Panc1 (cell line): ENCODE results near the gene PRKAR2B. TPM values are rescaled to one million over a fixed set of nuclear protein-coding genes. Genes with fewer than 3 reads are reported as not detected.

Experiments
- ATAC-seq: fragments of 200-7000 bp; cut with Tn5 transposase; 2 replicates; pipeline ENCODE4 v1.9.1; 2020; ENCODE audit warnings: mild to moderate bottlenecking, moderate library complexity
- BruUV-seq: library from RNA; stranded (reverse); fragments of 400-500 nt; replicated peaks from 2 replicates; lab custom pipeline; 2021; lab: Mats Ljungman, UMichigan
- CTCF ChIA-PET: fragments of 300-600 bp; sonication (Branson Sonifier 250); formaldehyde crosslinking; loops from one replicate; lab custom pipeline; 2022; ENCODE audit warnings: antibody characterized with exemption; lab: Charles Lee
- POLR2A ChIA-PET: fragments of 300-600 bp; sonication (Branson Sonifier 250); formaldehyde crosslinking; loops from one replicate; lab custom pipeline; 2022; ENCODE audit warnings: antibody characterized with exemption; lab: Charles Lee
- DNase-seq: peaks from one replicate; pipeline ENCODE4 v3.0.0-alpha.2; 2010; ENCODE audit warnings: low read depth, low spot score
- H3K27ac ChIP-seq: 2 replicates; pipeline ENCODE4 v1.5.1; 2011; ENCODE audit warnings: mild to moderate bottlenecking, low read length, inconsistent platforms
- H3K27me3 ChIP-seq: fragments of 200-500 bp; sonication (Bioruptor generic); 2 replicates; pipeline ENCODE4 v1.6.0; 2014; ENCODE audit warnings: low read length, inconsistent platforms; ENCODE audit not compliant: control insufficient read depth, insufficient read depth
- H3K36me3 ChIP-seq: fragments of 200-500 bp; sonication (Bioruptor generic); 2 replicates; pipeline ENCODE4 v1.5.1; 2014; ENCODE audit warnings: inconsistent platforms, mild to moderate bottlenecking, low read length, moderate library complexity; ENCODE audit not compliant: control insufficient read depth, insufficient read depth
- H3K4me1 ChIP-seq: 2 replicates; pipeline ENCODE4 v1.5.1; 2011; ENCODE audit warnings: inconsistent platforms, mild to moderate bottlenecking, low read length, moderate library complexity; ENCODE audit not compliant: control insufficient read depth, insufficient read depth
- H3K4me3 ChIP-seq, 2 experiments: 2 replicates each; pipeline ENCODE4 v1.5.1; 2011 to 2012; ENCODE audit warnings: low read depth in 2 of 2, low read length in 2 of 2, mild to moderate bottlenecking in 2 of 2, inconsistent platforms in 1 of 2, moderate library complexity in 1 of 2
- H3K9me3 ChIP-seq: fragments of 200-500 bp; sonication (Bioruptor generic); 2 replicates; pipeline ENCODE4 v1.5.1; 2014; ENCODE audit warnings: low read depth, mild to moderate bottlenecking, inconsistent platforms, low read length, moderate library complexity; ENCODE audit not compliant: control insufficient read depth, insufficient read depth
- POLR2AphosphoS5 ChIP-seq: IDR thresholded peaks from 2 replicates; pipeline ENCODE4 v1.6.1; 2012; ENCODE audit warnings: mild to moderate bottlenecking, low read depth, low read length, moderate library complexity
- REST ChIP-seq, 2 experiments: IDR thresholded peaks; 2 replicates each; pipeline ENCODE4 v1.6.1; 2011 to 2012; ENCODE audit warnings: low read depth in 2 of 2, control low read depth in 1 of 2, low read length in 1 of 2, mild to moderate bottlenecking in 1 of 2, moderate library complexity in 1 of 2; ENCODE audit not compliant: insufficient read depth in 1 of 2
- SIN3A ChIP-seq: IDR thresholded peaks from 2 replicates; pipeline ENCODE4 v1.6.1; 2012; ENCODE audit warnings: low read depth, mild to moderate bottlenecking, low read length, moderate library complexity, borderline replicate concordance; ENCODE audit not compliant: insufficient read depth
- TCF7L2 ChIP-seq: IDR thresholded peaks from 2 replicates; pipeline ENCODE4 v1.6.1; 2011; ENCODE audit warnings: mild to moderate bottlenecking, low read depth, low read length, inconsistent platforms
- in situ Hi-C: cut with HindIII; loops from 2 replicates; pipeline ENCODE4 v1.10.0; 2016; ENCODE audit warnings: low sequenced_read_pairs, low pct_unique_long_range_greater_than_20kb
- intact Hi-C: fragments of 100-400 bp; cut with micrococcal nuclease; formaldehyde crosslinking; loops from one replicate; pipeline ENCODE4 v1.10.0; 2022; ENCODE audit not compliant: unreplicated experiment
- total RNA-seq: library from RNA; stranded (reverse); gene quantifications from one replicate; pipeline ENCODE4 v1.2.1, GENCODE V29; 2021; ENCODE audit not compliant: unreplicated experiment
- TF ChIP-seq, protein P1 (sequence below): fragments of 450-650 bp; IDR thresholded peaks from 2 replicates; pipeline ENCODE4 v1.5.1; 2017; ENCODE audit warnings: mild to moderate bottlenecking

PRKAR2B gene
- total RNA-seq, 1 experiment from 2014 or later, result 0.51 TPM

GRCh38 chr7:107072133-107072532 is 27.6 kb downstream of the PRKAR2B start:
- Histone ChIP-seq H3K9me3 (no peaks in the 10 kb centered on the region), H3K27ac (no peak overlapping the region), H3K36me3 (no peaks in the 10 kb centered on the region), H3K4me1 (no peaks in the 10 kb centered on the region), H3K4me3 (no peak overlapping the region), H3K27me3 (peaks cover 3% of the 10 kb centered on the region)
- BruUV-seq, result no TSS peak
- TF ChIP-seq SIN3A (no peak), TCF7L2 (no peak), POLR2AphosphoS5 (no peak), REST (IDR thresholded peaks at IDR 0.05; ENCODE audit: insufficient read depth in 1 of 2, low read depth in 2 of 2, low read length in 1 of 2) (no peak)
- TF ChIP-seq, protein P1, sequence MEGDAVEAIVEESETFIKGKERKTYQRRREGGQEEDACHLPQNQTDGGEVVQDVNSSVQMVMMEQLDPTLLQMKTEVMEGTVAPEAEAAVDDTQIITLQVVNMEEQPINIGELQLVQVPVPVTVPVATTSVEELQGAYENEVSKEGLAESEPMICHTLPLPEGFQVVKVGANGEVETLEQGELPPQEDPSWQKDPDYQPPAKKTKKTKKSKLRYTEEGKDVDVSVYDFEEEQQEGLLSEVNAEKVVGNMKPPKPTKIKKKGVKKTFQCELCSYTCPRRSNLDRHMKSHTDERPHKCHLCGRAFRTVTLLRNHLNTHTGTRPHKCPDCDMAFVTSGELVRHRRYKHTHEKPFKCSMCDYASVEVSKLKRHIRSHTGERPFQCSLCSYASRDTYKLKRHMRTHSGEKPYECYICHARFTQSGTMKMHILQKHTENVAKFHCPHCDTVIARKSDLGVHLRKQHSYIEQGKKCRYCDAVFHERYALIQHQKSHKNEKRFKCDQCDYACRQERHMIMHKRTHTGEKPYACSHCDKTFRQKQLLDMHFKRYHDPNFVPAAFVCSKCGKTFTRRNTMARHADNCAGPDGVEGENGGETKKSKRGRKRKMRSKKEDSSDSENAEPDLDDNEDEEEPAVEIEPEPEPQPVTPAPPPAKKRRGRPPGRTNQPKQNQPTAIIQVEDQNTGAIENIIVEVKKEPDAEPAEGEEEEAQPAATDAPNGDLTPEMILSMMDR, result no peak
- ChIA-PET CTCF (no interaction called here), POLR2A (no interaction called here)
- ATAC-seq, result no peak
- in situ Hi-C loops (no loop called here), intact Hi-C loops (no loop called here)
- DNase-seq, result no peak

DNA sequence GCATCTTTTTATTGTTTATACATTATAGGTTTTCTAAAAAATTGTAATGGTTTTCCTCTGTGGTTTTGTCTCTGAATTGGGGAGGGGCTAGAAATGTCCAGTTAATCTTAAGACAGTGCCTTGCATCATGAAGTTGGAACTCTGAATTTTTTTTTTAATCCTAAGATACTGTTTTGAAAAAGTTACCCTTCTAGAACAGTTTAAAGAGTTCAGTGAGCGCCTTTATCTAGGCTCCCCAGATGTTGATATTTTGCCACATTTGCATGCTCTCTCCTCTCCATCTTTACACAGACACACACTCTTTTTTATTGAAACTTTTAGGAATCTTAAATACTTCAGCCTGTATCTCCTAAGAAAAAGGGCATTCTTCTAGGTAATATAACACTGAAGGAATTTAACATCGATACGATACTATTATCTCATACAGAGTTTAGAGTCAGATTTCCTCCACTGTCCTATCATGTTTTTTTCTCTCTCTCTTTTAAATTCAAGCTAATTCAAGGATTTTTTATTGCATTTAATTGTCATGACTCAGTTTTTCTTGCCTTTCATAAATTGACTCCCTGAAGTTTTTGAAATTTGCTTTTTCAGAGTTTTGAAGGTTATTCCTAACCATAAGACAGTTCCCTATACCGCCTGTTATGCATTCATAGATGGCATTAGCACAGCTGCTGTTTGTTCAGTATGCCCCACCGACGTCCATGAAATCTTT is 31.5 kb downstream of the PRKAR2B start:
- H3K4me3 ChIP-seq, result no peak overlapping the region
- CTCF ChIA-PET, result no interaction called here
- TF ChIP-seq REST (IDR thresholded peaks at IDR 0.05; ENCODE audit: insufficient read depth in 1 of 2, low read depth in 2 of 2, low read length in 1 of 2) (no peak), TCF7L2 (no peak), SIN3A (no peak), POLR2AphosphoS5 (no peak)
- TF ChIP-seq, protein P1, result no peak
- no peaks in the 10 kb centered on the region for H3K9me3 ChIP-seq
- DNase-seq (no peak), ATAC-seq (no peak)
- intact Hi-C loops, result no loop called here
- POLR2A ChIA-PET, result no interaction called here
- H3K4me1 ChIP-seq, result no peaks in the 10 kb centered on the region
- no peaks in the 10 kb centered on the region for H3K36me3 ChIP-seq
- in situ Hi-C loops, result no loop called here
- no TSS peak for BruUV-seq
- H3K27ac ChIP-seq, result no peak overlapping the region
- H3K27me3 ChIP-seq, result peaks cover 3% of the 10 kb centered on the region; the same call in 1 of the 2 replicates
